Stimulated activated naive CD8-positive, alpha-beta T cell treated with anti-CD3 and anti-CD28 coated beads, Interleukin-15, amount 100 ng/mL, for 72 hours (primary cell): ENCODE results near the gene ARHGAP12.
"Not testable (repeated sequence)": the region's sequence is repeated elsewhere in the genome, so short reads cannot be mapped to it uniquely, and the experiment has no call there.

Experiments used
- ATAC-seq: fragments of 150-1000 bp; cut with Tn5 transposase; 2 replicates; pipeline ENCODE4 v1.10.0; 2021; ENCODE audit warnings: mild to moderate bottlenecking, moderate library complexity
- DNase-seq, 2 donors: peaks; one replicate each; pipeline ENCODE4 v3.0.0; 2021 to 2022
- H3K27ac Mint-ChIP-seq, 2 donors: one replicate each; pipeline ENCODE4 v1.8.0; 2022; ENCODE audit warnings: mild to moderate bottlenecking in 2 of 2, mixed read lengths in 2 of 2, moderate library complexity in 2 of 2
- H3K27me3 Mint-ChIP-seq: one replicate; pipeline ENCODE4 v1.8.0; 2022; ENCODE audit warnings: mixed read lengths
- H3K4me1 Mint-ChIP-seq: one replicate; pipeline ENCODE4 v1.8.0; 2022; ENCODE audit warnings: mild to moderate bottlenecking, mixed read lengths
- H3K4me3 Mint-ChIP-seq, 2 donors: one replicate each; pipeline ENCODE4 v1.8.0; 2022; ENCODE audit warnings: mild to moderate bottlenecking in 2 of 2, mixed read lengths in 2 of 2, moderate library complexity in 1 of 2
- H3K9me3 Mint-ChIP-seq, 2 donors: one replicate each; pipeline ENCODE4 v1.8.0; 2022; ENCODE audit warnings: mixed read lengths in 2 of 2

The ARHGAP12 gene, protein sequence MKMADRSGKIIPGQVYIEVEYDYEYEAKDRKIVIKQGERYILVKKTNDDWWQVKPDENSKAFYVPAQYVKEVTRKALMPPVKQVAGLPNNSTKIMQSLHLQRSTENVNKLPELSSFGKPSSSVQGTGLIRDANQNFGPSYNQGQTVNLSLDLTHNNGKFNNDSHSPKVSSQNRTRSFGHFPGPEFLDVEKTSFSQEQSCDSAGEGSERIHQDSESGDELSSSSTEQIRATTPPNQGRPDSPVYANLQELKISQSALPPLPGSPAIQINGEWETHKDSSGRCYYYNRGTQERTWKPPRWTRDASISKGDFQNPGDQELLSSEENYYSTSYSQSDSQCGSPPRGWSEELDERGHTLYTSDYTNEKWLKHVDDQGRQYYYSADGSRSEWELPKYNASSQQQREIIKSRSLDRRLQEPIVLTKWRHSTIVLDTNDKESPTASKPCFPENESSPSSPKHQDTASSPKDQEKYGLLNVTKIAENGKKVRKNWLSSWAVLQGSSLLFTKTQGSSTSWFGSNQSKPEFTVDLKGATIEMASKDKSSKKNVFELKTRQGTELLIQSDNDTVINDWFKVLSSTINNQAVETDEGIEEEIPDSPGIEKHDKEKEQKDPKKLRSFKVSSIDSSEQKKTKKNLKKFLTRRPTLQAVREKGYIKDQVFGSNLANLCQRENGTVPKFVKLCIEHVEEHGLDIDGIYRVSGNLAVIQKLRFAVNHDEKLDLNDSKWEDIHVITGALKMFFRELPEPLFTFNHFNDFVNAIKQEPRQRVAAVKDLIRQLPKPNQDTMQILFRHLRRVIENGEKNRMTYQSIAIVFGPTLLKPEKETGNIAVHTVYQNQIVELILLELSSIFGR

DNA sequence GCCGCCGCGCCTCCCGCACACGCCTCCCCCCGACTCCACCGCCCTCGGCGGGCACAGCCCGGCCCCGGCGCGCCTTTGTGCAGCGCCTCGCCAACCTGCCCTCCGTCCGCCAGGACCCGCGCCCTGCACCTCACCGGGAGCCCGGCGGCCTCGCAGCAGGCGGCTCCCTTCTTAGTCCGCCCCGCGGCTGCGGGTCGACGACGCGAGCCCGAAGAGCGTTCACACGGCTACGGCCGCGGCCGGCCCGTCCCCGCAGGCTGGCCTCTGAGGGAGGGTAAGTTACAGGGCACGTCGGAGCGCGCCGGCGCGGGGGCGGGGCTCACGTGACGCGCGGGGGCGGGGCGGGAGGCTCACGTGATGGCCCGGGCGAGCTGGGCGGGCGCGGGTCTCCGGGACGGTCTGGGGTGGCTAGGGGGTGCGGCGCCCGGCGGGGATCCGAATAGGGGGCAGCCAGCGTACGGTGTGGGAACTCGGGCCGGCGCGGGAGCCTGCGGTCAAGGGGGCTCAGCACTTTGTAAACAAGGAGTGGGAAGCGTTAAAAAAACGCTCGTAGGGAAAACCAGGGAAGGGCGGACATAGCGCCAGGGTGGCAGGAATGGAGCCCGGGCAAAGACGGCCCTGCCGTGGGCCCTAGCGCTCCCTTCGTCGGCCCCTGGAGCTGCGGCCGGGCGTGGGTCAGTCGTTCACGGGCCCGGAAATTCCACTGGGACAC lies at the start of gene ARHGAP12:
TSS of gene ARHGAP12 (minus strand) at position 283 of the 712 bp plus-strand sequence. CDS start 19,976 bp downstream, outside the sequence.
- DNase-seq (peak; percentile 74 to 85), ATAC-seq (peak; percentile 81)
- Mint-ChIP-seq H3K27ac (peak within 1 kb of the TSS; percentile 86 to 95), H3K27me3 (no peaks in the 10 kb centered on the region), H3K9me3 (no peaks in the 10 kb centered on the region), H3K4me3 (peak within 1 kb of the TSS; percentile 93 to 96), H3K4me1 (peaks cover 55% of the 10 kb centered on the region)

DNA sequence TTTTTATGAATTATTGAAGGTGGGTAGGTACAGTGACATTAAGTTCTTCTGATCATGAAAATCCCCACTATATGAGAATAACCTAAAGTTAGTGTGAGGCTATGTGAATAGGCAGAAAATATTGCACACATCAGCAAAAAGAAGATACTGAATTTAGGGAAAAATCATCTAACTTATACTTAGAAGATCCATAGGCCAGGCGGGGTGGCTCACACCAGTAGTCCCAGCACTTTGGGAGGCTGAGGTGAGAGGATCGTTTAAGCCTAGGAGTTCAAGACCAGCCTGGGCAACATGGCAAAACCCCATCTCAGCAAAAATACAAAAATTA lies 49.5 kb upstream of the ARHGAP12 start:
- Mint-ChIP-seq H3K4me1 (peaks cover 30% of the 10 kb centered on the region), H3K27ac (peak overlapping the region in 1 of 2 donors; percentile 11), H3K9me3 (no peaks in the 10 kb centered on the region), H3K4me3 (no peak overlapping the region), H3K27me3 (no peaks in the 10 kb centered on the region)
- DNase-seq: no peak
- ATAC-seq: no peak

DNA sequence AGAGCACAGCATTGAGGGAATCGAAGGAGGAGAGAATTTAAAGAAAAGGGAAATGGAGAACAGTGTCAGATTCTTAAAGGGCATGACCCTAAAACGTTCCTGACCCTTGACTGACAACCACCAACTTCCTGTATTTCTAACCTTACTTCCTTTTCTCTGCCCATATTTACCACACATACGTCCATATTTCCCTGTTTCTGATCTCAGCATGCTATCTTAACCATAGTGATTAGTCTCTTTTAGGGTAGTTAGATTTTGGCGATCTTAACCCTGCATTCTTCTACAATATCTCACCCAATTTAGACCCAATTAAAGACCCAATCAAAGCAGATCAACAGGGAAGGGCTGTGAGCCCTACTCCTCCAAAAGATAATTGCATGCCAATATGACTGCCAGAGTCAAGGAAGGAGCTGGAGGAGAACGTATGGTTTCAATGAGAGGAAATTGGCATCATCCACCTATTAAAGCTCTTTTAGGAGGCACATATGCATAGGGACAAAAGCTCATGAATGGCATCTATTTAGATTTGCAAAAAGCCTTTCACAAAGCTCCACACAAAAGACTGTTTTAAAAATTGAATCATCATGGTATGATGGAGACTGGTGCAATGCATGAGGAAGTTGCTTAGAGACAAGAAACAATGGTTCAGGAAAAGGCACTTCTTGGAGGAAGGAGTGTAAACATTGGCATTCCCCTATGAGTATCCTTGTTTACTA lies 49.0 kb upstream of the ARHGAP12 start:
- peak overlapping the region in 1 of 2 donors; percentile 2 for H3K27ac Mint-ChIP-seq
- DNase-seq (no peak), ATAC-seq (no peak)
- H3K9me3 Mint-ChIP-seq: no peaks in the 10 kb centered on the region
- H3K4me3 Mint-ChIP-seq: peak overlapping the region in 1 of 2 donors; percentile 8
- peaks cover 30% of the 10 kb centered on the region for H3K4me1 Mint-ChIP-seq
- H3K27me3 Mint-ChIP-seq: no peaks in the 10 kb centered on the region

DNA sequence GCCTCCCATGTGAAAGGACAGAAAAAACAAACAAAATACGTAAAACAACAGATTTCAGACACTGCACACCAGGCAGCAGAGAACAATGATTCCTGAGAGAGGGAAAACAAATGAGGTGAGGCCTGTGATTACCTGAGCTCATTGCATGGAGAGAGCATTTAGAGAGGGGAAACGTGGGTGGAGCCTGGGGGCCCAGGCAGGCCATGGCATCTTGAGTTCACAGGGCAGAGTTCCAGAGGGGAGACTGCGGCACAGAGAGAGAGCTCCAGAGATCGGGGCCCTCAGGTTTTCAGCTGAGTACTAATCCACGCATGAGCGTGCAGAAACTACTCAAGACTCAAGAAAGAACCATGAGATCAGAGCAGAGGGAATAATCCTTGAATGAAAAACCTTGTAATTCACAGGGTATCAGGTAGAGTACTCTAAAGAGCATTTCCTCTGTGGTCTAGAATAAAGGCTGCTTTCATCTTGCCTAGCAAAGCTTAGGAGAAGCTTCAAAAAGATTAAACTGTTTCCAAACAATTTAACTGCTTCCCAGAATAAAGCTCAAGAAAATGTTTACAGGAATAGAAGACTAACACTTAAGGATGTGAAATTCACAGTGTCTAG lies 46.6 kb upstream of the ARHGAP12 start:
- Mint-ChIP-seq H3K4me1 (peaks cover 30% of the 10 kb centered on the region), H3K4me3 (peak overlapping the region in 1 of 2 donors; percentile 2), H3K27ac (peak overlapping the region in 1 of 2 donors; percentile 42), H3K27me3 (no peaks in the 10 kb centered on the region), H3K9me3 (no peaks in the 10 kb centered on the region)
- no peak for DNase-seq
- ATAC-seq: no peak

- Mint-ChIP-seq H3K4me3 (no peak overlapping the region), H3K9me3 (no peaks in the 10 kb centered on the region), H3K27ac (no peak overlapping the region), H3K4me1 (peaks cover 30% of the 10 kb centered on the region), H3K27me3 (no peaks in the 10 kb centered on the region)
- ATAC-seq (no peak), DNase-seq (no peak)
Observed at GRCh38 chr10:31974434-31975124, 45.9 kb upstream of the ARHGAP12 start.

DNA sequence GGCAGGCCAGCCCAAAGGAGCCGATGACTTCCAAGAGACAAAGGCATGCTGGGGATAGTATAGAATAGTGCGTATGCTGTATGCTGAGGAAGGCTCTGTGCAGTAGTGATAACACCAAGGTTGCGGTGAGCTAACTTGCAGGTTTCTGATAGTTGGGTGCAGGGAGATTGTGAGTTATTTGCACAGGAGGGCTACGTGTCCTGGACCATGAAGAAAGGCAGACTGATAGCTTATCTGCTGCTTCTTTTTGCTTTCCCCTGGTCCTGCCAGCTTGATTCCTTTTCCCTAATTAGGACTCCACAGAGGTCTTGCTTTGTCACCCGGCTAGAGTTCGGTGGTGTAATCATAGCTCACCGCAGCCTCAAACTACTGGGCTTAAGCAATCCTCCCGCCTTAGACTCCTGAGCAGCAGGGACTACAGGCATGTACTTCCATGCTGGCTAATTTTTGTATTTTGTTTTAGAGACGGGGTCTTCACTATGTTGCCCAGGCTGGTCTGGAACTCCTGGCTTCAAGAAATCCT lies 43.9 kb upstream of the ARHGAP12 start:
- H3K27me3 Mint-ChIP-seq: no peaks in the 10 kb centered on the region
- ATAC-seq (no peak), DNase-seq (no peak)
- no peak overlapping the region for H3K27ac Mint-ChIP-seq
- H3K4me1 Mint-ChIP-seq: peaks cover 24% of the 10 kb centered on the region
- no peaks in the 10 kb centered on the region for H3K9me3 Mint-ChIP-seq
- H3K4me3 Mint-ChIP-seq: no peak overlapping the region

GRCh38 chr10:31969847-31970246 lies 41.2 kb upstream of the ARHGAP12 start:
- not testable (repeated sequence) for H3K9me3 Mint-ChIP-seq, H3K4me1 Mint-ChIP-seq, H3K4me3 Mint-ChIP-seq, ATAC-seq, H3K27me3 Mint-ChIP-seq, H3K27ac Mint-ChIP-seq, DNase-seq

DNA sequence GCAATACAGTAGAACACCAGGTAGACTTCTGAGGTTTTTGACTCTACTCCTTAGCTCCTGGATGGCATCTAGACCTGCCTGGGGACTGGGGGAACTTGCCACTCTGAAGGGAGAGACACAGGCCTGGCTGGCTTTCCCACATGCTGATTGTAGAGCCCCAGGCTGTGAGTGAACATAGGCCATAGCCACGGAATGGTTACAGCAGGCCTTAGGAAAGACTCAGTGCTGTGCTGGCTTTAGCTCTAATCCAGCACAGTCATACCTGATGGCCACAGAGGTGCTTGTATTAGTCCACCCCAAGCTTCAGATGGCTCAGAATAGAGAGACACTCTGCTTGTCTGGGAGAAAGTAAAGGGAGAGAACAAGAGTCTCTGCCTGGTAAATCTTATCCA lies 35.0 kb upstream of the ARHGAP12 start:
- no peak for DNase-seq
- no peak overlapping the region for H3K27ac Mint-ChIP-seq
- ATAC-seq: no peak
- no peak overlapping the region for H3K4me3 Mint-ChIP-seq
- no peaks in the 10 kb centered on the region for H3K27me3 Mint-ChIP-seq
- peaks cover 25% of the 10 kb centered on the region for H3K4me1 Mint-ChIP-seq
- no peaks in the 10 kb centered on the region for H3K9me3 Mint-ChIP-seq

DNA sequence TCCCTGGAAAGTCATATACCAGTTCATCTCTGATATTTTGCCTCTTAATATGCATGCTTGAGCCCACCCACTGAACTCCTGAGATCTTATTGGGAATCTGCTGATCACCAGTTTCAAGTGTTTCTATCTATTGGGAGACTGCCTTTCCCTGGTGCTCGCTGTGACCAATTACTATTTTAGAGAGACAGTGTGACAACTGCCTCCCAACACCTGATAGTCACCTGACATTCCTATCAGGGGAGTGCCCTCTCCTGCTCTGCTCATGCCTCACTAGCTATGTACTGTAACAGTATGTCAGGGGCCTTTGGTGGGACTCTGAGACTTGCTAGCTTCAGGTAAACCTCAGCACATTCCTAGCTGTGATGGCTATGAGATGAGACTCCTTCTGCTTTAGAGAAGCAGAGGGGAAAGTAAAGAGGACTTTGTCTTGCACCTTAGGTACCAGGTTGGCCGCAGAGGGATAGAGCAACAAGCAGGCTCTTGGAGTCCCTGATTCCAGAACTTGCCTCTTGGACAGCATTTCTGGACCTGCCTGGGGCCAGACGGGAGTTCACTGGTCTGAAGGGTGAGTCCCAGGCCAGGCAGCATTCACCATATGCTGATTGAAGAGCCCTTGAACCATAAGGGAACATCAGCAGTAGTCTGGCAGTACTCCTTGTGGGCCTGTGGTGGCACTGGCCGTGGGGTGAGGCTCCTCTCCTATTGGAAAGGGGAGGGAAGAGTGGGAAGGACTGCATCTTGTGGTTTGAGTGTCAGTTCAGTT lies 34.4 kb upstream of the ARHGAP12 start:
- Mint-ChIP-seq H3K4me1 (peaks cover 25% of the 10 kb centered on the region), H3K27ac (peak overlapping the region in 1 of 2 donors; percentile 46), H3K4me3 (peak overlapping the region in 1 of 2 donors; percentile 32), H3K9me3 (no peaks in the 10 kb centered on the region), H3K27me3 (no peaks in the 10 kb centered on the region)
- DNase-seq (no peak), ATAC-seq (no peak)

GRCh38 chr10:31961277-31962074 lies 32.8 kb upstream of the ARHGAP12 start:
- Mint-ChIP-seq H3K4me3 (peak overlapping the region; percentile 2 to 20), H3K9me3 (peaks cover 0 to under 1% of the 10 kb centered on the region in 2 donors), H3K27ac (peak overlapping the region in 1 of 2 donors; percentile 19), H3K27me3 (no peaks in the 10 kb centered on the region), H3K4me1 (peaks cover 25% of the 10 kb centered on the region)
- DNase-seq (peak in 1 of 2 donors; percentile 12), ATAC-seq (peak; percentile 77)

GRCh38 chr10:31959461-31960173 lies 31.0 kb upstream of the ARHGAP12 start:
- Mint-ChIP-seq H3K27ac (no peak overlapping the region), H3K4me1 (peaks cover 31% of the 10 kb centered on the region), H3K4me3 (no peak overlapping the region), H3K9me3 (peaks cover 2 to 12% of the 10 kb centered on the region in 2 donors), H3K27me3 (no peaks in the 10 kb centered on the region)
- no peak for DNase-seq
- no peak for ATAC-seq

- Mint-ChIP-seq H3K4me3 (no peak overlapping the region), H3K27me3 (no peaks in the 10 kb centered on the region), H3K27ac (no peak overlapping the region), H3K4me1 (peaks cover 31% of the 10 kb centered on the region), H3K9me3 (peaks cover 10 to 19% of the 10 kb centered on the region in 2 donors)
- ATAC-seq (no peak), DNase-seq (no peak)
Observed at GRCh38 chr10:31958856-31959255, 30.2 kb upstream of the ARHGAP12 start.
